Gastroesophageal sphincter (tissue), 3 donors: ENCODE data around the gene NNMT.

Experiments used
- CTCF ChIP-seq, 4 experiments: fragments of 200-600 bp in 2 of 4; fragments of 450-650 bp in 2 of 4; sonication (generic) in 1 of 4; IDR thresholded peaks; one replicate each; pipeline ENCODE4 v1.5.1; 2017 to 2019; ENCODE audit warnings: antibody characterized with exemption in 4 of 4, mild to moderate bottlenecking in 2 of 4, moderate library complexity in 2 of 4
- EP300 ChIP-seq: sonication (generic); formaldehyde crosslinking; IDR thresholded peaks from one replicate; pipeline ENCODE4 v1.6.1; 2017; ENCODE audit warnings: antibody characterized with exemption, mild to moderate bottlenecking
- POLR2A ChIP-seq, 2 donors: fragments of 450-650 bp; IDR thresholded peaks; one replicate each; pipeline ENCODE4 v1.6.1; 2017; ENCODE audit warnings: antibody characterized with exemption in 2 of 2, mild to moderate bottlenecking in 2 of 2, moderate library complexity in 1 of 2

DNA sequence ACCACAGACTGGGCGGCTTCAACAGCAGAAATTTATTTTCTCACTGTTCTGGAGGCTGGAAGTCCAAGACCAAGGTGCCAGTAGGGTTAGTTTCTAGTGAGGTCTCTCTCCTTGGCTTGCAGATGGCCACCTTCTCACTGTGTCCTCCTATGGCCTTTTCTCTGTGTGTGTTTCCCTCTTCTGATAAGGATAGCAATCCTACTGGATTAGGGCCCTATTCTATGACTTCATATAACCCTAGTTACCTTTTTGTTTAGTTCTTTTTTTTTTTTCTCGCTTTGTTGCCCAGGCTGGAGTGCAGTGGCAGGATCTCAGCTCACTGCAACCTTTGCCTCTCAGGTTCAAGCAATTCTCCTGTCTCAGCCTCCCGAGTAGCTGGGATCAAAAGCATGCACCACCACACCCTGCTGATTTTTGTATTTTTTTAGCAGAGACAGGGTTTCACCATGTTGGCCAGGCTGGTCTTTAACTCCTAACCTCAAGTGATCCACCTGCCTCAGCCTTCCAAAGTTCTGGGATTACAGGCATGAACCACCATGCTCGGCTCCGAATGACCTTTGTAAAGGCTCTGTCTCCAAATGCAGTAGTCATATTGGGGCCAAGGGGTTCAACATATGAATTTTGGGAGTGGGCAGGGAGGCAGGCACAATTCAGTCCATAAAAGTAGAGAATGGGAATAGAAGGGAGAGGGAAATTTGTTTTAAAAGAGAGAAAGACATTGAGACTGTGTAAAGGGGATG is 25.5 kb upstream of the NNMT start:
- TF ChIP-seq POLR2A (IDR thresholded peaks at IDR 0.05): no peak
- no peak for TF ChIP-seq CTCF (IDR thresholded peaks at IDR 0.05)
- TF ChIP-seq EP300: no peak
